Mesenchymal stem cell (in vitro differentiated cells and primary cell): ENCODE measurements around the gene CEP20. TPM values are rescaled to one million over a fixed set of nuclear protein-coding genes. Genes with fewer than 3 reads are reported as not detected.

Experiments
- DNase-seq: peaks from one replicate; pipeline ENCODE4 v3.0.0-alpha.2; 2013
- H2AFZ ChIP-seq: one replicate; pipeline ENCODE4 v1.6.1; 2013; ENCODE audit warnings: low read depth, mild to moderate bottlenecking, control low read depth, inconsistent platforms, low read length, moderate library complexity
- H2AK5ac ChIP-seq: 2 replicates; pipeline ENCODE4 v1.6.1; 2013; ENCODE audit warnings: low read length, moderate library complexity, mild to moderate bottlenecking, inconsistent platforms; ENCODE audit not compliant: severe bottlenecking
- H2BK120ac ChIP-seq: one replicate; pipeline ENCODE4 v1.6.1; 2013; ENCODE audit warnings: low read depth, mild to moderate bottlenecking, inconsistent platforms, low read length, moderate library complexity
- H2BK12ac ChIP-seq, 2 experiments: one replicate each; pipeline ENCODE4 v1.6.1; 2013; ENCODE audit warnings: inconsistent platforms in 2 of 2, low read length in 2 of 2, mild to moderate bottlenecking in 2 of 2, moderate library complexity in 2 of 2, control low read depth in 1 of 2
- H2BK15ac ChIP-seq: one replicate; pipeline ENCODE4 v1.6.1; 2013; ENCODE audit warnings: mild to moderate bottlenecking, low read depth, inconsistent platforms; ENCODE audit not compliant: poor library complexity, severe bottlenecking
- H2BK5ac ChIP-seq: 2 replicates; pipeline ENCODE4 v1.6.1; 2013; ENCODE audit warnings: low read depth, mild to moderate bottlenecking, low read length, control low read depth, inconsistent platforms; ENCODE audit not compliant: poor library complexity, severe bottlenecking
- H3K14ac ChIP-seq, 2 experiments: one replicate each; pipeline ENCODE4 v1.6.1; 2013; ENCODE audit warnings: inconsistent platforms in 2 of 2, low read length in 2 of 2, control low read depth in 1 of 2, mild to moderate bottlenecking in 1 of 2, moderate library complexity in 1 of 2
- H3K18ac ChIP-seq, 2 experiments: one replicate each; pipeline ENCODE4 v1.6.1; 2013; ENCODE audit warnings: inconsistent platforms in 2 of 2, low read length in 2 of 2, control low read depth in 1 of 2, low read depth in 1 of 2, mild to moderate bottlenecking in 1 of 2
- H3K23ac ChIP-seq, 2 experiments: one replicate each; pipeline ENCODE4 v1.6.1; 2013; ENCODE audit warnings: inconsistent platforms in 2 of 2, low read length in 2 of 2, mild to moderate bottlenecking in 2 of 2, moderate library complexity in 2 of 2, control low read depth in 1 of 2
- H3K27ac ChIP-seq: 2 replicates; pipeline ENCODE4 v1.5.1; 2013; ENCODE audit warnings: mild to moderate bottlenecking, moderate library complexity, low read length, control low read depth, inconsistent platforms; ENCODE audit not compliant: poor library complexity, severe bottlenecking
- H3K27me3 ChIP-seq, 2 experiments: 2 replicates each; pipeline versions ENCODE4 v1.6.1 to v1.7.0; 2013; ENCODE audit warnings: low read length in 2 of 2, mild to moderate bottlenecking in 2 of 2, moderate library complexity in 2 of 2, control low read depth in 1 of 2, inconsistent platforms in 1 of 2; ENCODE audit not compliant: control insufficient read depth in 1 of 2, insufficient read depth in 1 of 2
- H3K36me3 ChIP-seq, 2 experiments: 2 replicates each; pipeline versions ENCODE4 v1.6.1 to v1.7.0; 2013; ENCODE audit warnings: low read length in 2 of 2, control low read depth in 1 of 2, inconsistent platforms in 1 of 2, low read depth in 1 of 2, mild to moderate bottlenecking in 1 of 2; ENCODE audit not compliant: insufficient read depth in 2 of 2, control insufficient read depth in 1 of 2
- H3K4ac ChIP-seq, 2 experiments: one replicate each; pipeline ENCODE4 v1.6.1; 2013; ENCODE audit warnings: inconsistent platforms in 2 of 2, low read length in 2 of 2, mild to moderate bottlenecking in 2 of 2, moderate library complexity in 2 of 2, control low read depth in 1 of 2, low read depth in 1 of 2
- H3K4me1 ChIP-seq: 2 replicates; pipeline ENCODE4 v1.6.1; 2013; ENCODE audit warnings: low read depth, low read length, control low read depth; ENCODE audit not compliant: control insufficient read depth, insufficient read depth
- H3K4me2 ChIP-seq: 2 replicates; pipeline ENCODE4 v1.6.1; 2013; ENCODE audit warnings: low read length, mild to moderate bottlenecking, inconsistent platforms; ENCODE audit not compliant: poor library complexity, severe bottlenecking
- H3K4me3 ChIP-seq, 2 experiments: 2 replicates each; pipeline versions ENCODE4 v1.5.1 to v1.7.0; 2013; ENCODE audit warnings: low read length in 2 of 2, mild to moderate bottlenecking in 2 of 2, control low read depth in 1 of 2, low read depth in 1 of 2; ENCODE audit not compliant: insufficient read depth in 1 of 2
- H3K79me1 ChIP-seq: replicated peaks from 2 replicates; pipeline ENCODE4 v1.6.1; 2013; ENCODE audit warnings: mild to moderate bottlenecking, control low read depth, low read length, inconsistent platforms; ENCODE audit not compliant: poor library complexity, severe bottlenecking
- H3K9ac ChIP-seq: 2 replicates; pipeline ENCODE4 v1.7.0; 2013; ENCODE audit warnings: mild to moderate bottlenecking, low read length, moderate library complexity
- H3K9me3 ChIP-seq: 2 replicates; pipeline ENCODE4 v1.7.0; 2013; ENCODE audit warnings: mild to moderate bottlenecking, low read length; ENCODE audit not compliant: control insufficient read depth
- H4K8ac ChIP-seq: one replicate; pipeline ENCODE4 v1.6.1; 2013; ENCODE audit warnings: inconsistent platforms, mild to moderate bottlenecking, low read length, moderate library complexity
- H4K91ac ChIP-seq: one replicate; pipeline ENCODE4 v1.6.1; 2013; ENCODE audit warnings: mild to moderate bottlenecking, low read length, inconsistent platforms
- small RNA-seq: library from polyadenylated mRNA; stranded (forward); fragments of <200 nt; extraction: miRNeasy Mini kit (QIAGEN cat#:217004); gene quantifications from one replicate; pipeline ENCODE3, GENCODE V24; 2013; ENCODE audit warnings: low read depth

CEP20 gene

GRCh38 chr16:15816228-15816627 lies 72.2 kb downstream of the CEP20 start:
- Histone ChIP-seq H3K27ac (no peak overlapping the region), H4K8ac (no peak overlapping the region), H2AFZ (no peak overlapping the region), H3K4ac (no peak overlapping the region), H2AK5ac (no peak overlapping the region), H2BK5ac (no peak overlapping the region), H3K9ac (no peak overlapping the region), H3K14ac (no peak overlapping the region), H2BK12ac (no peak overlapping the region), H2BK120ac (no peak overlapping the region), H3K9me3 (peaks cover 20% of the 10 kb centered on the region), H3K36me3 (no peaks in the 10 kb centered on the region), H3K18ac (no peak overlapping the region), H3K4me3 (no peak overlapping the region), H2BK15ac (no peak overlapping the region), H3K79me1 (no peaks in the 10 kb centered on the region), H4K91ac (no peak overlapping the region), H3K4me2 (no peak overlapping the region), H3K23ac (no peak overlapping the region), H3K27me3 (peaks cover 18 to 22% of the 10 kb centered on the region in 2 experiments), H3K4me1 (peaks cover 5% of the 10 kb centered on the region)
- no peak for DNase-seq

Small RNA genes lying within 50 kb of the gene (small RNA-seq; reads per million reads assigned to genes)
- gene RNU6-213P = not detected
